Activated CD4-positive, alpha-beta T cell treated with anti-CD3 and anti-CD28 coated beads, Interleukin-2, amount 50 U/mL, for 1 hour (primary cell): Measurements from ENCODE around the gene GRIN2A.

Experiments used
- DNase-seq: peaks from one replicate; pipeline ENCODE4 v3.0.0-alpha.2; 2020

The GRIN2A gene

DNA sequence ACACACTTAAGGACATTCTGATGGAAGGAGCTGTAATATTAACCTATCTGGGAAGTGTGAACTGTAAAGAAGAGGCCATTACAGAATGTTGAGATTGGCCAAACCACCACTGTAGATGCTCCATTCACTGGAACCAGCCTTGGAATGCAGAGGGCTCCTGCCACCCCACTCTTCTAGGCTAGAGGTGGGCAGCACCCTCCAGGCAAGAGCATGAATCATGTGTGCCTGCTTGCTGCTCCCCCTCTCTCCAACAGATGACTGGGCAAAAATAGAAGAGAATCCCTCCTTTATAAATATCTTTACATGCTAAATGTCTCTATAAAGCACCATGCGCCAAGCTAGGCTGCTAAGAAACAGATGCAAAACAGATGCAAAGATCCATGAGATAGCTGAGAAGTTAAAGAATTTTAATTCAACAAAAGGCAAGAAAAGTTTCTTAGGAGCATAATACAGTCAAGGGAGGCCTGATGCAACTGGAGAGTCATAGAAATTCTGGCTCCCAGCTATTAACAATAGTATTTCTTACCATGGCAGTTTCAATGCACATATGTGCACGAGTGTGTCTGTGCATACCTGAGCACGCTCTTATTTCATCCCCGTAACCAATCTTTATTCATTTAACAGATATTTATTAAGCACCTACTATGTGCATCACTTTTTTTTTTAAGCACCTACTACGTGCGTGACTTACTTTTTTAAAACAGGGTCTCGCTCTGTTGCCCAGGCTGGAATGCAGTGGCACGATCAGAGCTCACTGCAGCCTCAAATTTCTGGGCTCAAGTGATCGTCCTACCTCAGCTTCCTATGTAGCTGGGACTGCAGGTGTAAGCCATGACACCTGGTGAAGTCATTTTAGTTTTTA is 53.6 kb downstream of the GRIN2A start:
- DNase-seq = no peak

DNA sequence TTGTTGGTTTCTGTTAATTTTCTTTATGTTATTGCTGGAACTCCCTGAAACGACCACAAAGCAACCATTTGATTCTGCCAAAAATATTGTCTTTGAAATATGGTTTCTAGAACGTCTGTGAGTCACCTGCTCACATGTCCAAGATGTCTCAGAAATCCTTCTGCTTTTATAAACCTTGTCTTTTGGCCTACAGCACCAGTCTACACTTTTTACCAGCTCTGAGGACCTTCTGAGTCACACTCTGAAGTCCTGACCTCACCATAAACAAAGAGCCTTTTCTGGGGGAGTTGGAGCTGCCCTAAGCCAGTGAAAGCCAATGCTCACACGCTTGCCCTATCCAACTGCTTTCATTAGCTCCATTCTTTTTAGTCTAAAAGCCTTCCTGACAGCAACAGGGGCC is 55.5 kb downstream of the GRIN2A start:
- DNase-seq = no peak

DNA sequence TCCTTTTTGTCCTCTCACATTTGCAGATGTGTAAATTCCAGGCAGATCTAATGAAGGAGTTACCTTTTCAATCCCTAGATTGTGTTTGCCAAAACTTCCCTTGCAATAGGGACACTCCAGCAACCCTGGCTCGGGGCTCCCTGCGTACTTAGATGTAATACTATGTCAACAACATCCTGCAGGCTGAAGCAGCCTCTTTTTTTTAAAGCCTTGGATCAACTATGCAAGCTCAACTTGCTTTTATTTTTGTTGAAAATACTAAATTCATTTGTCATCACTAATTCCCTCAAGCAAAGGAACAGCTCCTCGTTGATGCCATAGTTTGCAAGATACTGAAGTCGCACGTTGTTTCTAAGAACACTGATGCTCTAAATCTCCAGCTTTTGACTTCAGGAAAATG is 59.1 kb downstream of the GRIN2A start:
- DNase-seq = no peak

DNA sequence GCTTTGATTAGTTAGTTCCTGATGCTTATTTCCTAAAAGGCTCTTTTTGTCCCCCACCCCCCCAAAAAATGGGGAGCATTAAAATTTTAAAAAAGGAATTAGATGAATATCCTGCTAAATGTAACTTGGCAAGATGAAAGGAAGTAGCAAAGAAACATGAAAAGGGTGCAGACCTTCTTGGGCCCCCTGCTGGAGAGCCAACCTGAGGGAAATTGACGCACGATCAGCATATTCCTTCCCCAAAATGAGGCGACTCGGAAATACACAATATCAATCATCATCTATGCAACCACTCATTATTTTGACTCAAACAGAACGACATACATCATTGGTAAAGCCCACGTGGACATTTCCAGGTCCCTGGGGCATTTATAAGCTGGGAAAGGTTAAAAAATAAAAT is 59.7 kb downstream of the GRIN2A start:
- DNase-seq = no peak

DNA sequence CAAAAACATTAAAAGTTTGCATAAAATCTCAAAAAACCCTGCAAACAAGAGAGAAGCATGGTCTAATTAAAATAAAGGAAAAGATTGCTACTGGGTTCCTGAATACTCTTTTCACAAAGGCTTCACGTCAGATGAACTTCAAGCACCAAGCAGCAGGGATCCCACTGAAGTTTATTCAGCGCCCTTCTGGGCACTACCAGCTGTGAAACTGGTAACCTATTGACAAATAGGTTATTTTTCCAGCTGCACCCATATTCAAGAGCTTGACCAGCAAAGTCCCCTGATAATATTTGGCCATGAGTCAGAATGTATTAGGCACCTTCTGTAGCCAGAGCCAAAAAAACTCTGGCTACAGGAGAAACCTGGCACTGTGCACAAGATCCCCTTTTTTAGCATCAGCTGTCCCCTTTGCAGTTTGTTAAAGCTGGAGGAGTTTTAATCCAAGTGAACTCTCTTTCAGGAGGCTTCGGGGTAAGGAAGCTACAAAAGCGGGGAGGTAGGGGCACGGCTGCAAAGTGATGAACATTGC is 60.3 kb downstream of the GRIN2A start:
- no peak for DNase-seq

DNA sequence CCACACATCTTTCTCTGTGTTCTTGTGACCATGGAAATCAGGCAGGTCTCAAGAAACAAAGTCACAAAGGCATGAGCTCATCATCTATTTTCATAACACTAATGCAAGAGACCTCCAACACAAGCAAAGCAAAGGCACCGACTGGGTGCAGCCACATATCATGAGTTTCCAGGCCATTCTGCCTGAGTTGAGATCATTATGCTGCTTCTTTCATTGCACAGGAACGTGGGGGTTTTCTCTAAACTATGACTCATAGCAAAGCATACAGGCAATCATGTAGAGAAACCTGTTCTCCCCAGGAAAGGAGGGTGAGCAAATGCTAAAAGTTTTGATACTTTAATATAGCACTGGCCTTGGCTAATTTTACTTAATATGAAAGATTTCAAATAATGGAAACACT is 60.7 kb downstream of the GRIN2A start:
- no peak for DNase-seq

DNA sequence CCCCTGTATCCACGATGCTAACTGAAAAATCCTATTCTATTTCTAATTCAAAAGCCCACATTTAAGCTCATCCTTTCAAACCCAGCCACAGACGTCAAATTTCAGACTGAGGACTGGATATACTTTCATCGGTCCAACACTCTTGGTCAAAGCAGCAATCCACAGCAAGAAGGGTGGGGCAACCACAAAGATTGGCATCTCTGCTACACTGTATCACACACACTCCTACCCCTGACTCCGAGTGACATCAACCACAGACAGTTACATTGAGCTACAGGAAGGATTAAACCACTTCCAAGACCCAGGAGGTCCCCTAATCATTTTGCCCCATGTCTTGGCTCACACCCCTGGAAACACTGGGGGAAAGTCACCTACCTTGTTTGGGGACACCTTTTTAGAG is 61.3 kb downstream of the GRIN2A start:
- DNase-seq = no peak

DNA sequence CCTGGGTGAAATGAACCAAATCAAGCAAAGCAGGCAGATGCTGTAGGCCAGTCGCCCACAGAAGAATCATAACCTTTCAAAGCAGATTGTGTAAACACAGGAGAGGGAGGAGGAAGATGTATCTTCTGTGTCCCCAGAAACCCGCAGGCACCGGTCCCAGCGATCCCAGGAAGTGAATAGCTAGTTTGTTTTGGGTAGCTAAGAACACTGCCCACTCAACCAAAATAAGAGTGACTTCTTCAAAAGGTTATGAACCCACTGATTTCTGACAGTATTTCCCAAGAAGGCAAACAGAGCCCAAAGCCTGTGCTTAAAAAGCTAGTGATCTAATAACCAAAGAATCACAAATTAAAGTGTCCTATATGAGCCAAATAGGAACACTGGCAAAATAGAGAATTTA is 67.8 kb downstream of the GRIN2A start:
- no peak for DNase-seq

DNA sequence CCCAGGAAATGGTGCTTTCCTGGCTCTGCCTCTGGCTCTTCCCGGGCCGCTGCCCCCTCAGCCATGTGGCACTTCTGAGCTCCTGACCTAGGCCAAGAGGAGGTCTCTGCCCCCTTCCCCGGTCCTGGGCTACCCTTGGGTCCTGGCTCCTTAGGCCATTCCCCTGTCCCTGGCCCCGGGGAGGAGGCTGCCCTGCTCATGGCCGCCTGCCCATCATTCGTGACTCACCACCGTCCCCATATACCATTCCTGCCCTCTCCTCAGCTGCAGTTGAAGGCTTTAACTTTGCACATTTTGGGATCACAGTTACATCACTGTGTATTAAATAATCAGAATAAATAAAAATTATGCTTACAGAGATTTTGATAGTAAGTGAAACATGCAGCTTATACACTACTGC is 69.0 kb downstream of the GRIN2A start:
- DNase-seq = no peak

DNA sequence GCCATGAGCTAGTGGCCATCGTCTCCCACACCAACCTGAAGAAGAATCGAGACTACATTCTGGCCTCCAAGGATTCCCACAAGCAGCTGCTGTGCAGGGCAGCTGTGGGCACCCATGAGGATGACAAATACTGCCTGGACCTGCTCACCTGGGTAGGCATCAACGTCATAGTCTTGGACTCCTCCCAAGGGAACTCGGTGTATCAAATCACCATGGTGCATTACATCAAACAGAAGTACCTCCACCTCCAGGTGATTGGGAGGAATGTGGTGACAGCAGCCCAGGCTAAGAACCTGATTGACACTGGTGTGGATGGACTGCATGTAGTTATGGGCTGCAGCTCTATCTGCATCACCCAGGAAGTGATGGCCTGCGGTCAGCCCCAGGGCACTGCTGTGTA is 70.2 kb downstream of the GRIN2A start:
- no peak for DNase-seq

DNA sequence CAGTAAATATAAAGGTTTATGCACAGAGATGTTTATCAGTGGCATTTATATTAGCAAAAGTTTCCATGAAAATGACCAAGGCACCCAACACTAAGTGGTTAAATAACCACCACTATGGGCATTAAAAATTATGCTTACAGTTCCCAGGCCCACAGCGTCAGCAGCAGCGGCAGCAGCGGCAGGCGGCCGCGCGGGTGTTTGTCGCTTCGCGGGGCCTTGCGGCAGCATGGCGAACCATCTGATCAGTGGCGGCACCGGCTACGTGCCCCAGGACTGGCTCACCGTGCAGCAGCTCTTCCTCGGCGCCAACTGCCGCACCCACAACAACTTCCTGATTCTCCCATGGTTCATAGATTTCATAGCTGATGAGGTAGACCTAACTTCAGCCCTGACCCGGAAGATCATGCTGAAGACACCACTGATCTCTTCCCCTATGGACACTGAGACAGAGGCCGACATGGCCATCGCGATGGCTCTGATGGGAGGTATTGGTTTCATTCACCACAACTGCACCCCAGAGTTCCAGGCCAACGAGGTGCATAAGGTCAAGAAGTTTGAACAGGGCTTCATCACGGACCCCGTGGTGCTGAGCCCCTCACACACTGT is 71.0 kb downstream of the GRIN2A start:
- DNase-seq = no peak

DNA sequence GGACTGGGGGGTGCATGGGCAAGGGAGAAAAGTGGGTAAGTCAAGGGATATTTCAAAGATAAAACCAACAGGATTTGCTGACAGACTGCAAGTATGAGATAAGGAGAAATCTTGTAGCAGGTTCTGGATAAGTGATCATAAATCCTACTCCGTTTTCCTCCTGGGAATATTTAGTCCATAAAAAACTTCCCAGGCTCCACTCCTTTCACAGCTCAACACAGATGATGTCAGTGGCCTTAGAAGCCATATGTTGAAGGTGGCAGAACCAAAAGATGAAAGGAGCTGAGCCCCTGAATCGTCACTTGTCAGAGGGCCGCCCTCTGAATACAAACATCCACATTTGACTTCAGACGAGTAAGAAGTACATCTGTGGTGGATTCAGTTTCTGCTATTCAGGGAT is 71.7 kb downstream of the GRIN2A start:
- no peak for DNase-seq

DNA sequence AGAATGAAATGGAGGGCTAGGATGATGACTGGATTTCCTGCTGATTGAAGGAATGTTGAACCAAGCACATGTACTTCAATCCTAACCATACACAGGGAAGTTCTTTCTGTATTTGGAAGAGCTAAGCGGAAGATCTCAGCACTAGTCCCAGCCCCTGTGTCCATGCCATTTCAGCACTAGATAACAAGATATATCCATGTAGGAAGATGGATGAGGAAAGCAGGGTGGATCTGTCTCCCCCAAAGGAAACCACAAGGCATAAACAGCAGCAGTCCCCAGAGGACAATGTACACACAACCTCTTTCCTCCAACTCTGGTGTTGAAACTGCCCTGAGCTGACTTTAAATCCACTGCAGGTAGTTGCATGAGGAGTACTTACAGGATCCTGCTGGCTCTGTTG is 75.1 kb downstream of the GRIN2A start:
- no peak for DNase-seq

DNA sequence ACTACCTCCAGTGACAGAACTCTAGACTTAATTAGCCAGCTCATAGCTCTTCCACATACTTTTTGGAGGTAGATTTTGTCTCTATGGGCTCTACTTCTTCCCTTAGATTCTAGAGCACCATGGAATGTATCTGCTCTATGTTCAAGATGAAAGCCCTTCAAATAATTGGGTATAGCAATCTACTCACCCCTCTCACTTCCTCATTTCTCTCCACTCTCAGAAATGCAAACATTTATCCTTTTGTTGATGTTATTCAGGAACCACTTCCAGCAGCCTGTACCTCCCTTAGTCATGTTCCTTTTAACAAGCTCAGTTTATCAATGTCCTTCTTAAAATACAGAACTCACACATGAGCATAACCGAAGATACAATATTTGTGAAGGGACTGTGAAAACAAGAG is 78.5 kb downstream of the GRIN2A start:
- DNase-seq = no peak

DNA sequence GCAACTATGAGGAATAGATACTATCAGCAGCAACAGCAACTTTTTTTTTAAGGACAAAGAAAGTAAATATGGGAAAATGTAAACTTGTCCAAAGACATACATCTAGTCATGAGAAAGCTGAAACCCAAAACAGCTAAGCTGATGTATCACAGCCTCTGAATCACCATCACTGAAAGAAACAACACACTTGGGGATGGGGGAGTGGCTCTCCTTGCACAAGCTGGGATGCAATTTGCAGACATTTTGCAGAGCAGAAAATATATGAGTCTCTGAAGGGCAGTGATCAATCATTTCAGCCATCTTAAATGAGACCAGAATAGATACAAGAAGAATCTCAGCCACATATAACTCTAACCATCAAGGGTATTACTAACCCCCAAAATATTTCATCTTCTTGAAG is 79.1 kb downstream of the GRIN2A start:
- DNase-seq = no peak

DNA sequence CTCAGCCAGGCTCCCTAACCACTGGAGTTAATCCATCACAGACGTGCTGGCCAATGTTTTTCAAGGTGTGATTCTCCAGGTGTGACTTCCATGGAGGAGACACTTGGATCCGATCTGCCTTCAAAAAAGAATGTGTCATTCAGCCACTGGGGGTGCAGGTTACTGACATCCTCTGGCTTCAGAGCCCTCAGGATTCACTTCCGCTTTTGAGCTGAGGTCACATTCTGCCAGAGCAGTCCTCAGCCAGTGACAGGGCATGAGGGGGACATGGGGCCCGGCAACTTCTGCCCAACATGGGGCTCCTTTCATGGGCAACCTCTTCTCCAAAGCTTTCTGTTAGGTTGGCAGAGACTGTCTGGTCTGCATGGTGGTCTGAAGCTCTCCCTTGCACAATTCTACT is 81.4 kb downstream of the GRIN2A start:
- no peak for DNase-seq

DNA sequence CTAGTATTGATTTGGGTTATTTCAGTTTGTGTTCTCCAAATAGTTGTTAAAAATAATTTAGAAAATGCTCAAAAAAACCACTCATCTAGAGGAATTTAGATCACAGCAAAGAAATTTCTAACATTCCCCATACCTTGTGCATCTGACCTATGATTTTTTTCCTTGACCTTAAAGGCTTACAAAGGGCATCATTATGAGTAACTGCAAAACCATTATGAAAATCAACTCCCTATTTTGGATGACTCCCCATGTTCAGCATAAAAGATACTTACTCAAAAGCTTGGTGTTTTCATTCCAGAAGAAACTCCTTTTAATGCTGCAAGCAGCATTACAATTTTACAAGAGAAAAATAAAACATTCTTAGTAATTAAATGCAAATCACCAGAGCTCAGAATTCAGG is 83.2 kb downstream of the GRIN2A start:
- DNase-seq = no peak

DNA sequence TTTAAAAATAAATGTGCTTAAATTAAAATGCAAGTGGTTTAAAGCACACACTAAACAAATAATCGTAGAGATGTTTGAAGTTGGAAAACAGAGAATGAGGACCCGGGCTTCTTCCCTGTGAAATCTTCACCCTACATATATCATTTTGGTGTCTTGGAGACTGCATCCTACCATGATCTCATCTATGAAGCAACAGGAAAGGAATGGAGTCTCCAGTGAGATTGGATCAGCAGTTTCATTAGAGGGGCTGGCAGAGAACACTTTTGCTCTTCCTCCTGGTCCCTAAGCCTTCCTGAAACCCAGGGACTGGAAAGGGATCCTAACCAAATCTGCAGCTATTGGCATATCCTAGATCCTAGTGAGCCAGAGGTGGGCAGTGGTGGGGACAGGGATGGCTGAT is 85.0 kb downstream of the GRIN2A start:
- DNase-seq = no peak

DNA sequence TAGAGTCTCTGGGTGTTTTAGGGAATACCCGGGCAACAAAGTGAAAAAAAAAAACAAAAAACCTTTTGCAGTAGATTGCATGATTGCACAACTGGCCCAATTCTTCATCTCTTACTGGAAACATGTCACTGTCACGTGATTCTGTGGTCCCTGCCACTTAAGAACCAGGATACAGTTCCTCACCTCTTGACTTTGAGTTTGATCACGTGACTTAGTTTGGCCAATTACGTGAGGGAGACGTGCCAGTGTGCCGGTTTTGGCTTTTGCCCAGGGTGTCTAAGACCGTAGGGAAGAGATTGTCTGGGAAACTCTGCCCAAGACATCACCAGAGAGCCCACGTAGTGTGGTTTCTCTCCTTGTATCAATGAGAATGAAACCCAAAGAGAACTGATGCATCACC is 88.7 kb downstream of the GRIN2A start:
- DNase-seq = no peak

DNA sequence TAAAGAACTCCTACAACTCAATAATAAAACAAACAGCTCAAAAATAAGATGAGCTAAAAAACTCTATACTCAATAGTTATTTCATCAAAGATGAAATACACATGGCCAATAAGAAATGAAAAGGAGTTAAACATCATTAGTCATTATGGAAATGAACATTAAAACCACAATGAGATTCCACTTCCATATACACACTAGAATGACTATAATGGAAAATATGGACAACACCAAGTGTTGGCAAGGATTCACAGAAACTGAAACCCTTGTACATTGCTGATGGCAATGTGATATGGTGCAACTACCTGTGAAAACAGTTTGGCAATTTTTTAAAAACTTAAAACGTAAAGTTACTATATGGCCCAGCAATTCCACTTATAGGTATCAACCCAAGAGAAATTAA is 91.4 kb downstream of the GRIN2A start:
- DNase-seq = no peak

DNA sequence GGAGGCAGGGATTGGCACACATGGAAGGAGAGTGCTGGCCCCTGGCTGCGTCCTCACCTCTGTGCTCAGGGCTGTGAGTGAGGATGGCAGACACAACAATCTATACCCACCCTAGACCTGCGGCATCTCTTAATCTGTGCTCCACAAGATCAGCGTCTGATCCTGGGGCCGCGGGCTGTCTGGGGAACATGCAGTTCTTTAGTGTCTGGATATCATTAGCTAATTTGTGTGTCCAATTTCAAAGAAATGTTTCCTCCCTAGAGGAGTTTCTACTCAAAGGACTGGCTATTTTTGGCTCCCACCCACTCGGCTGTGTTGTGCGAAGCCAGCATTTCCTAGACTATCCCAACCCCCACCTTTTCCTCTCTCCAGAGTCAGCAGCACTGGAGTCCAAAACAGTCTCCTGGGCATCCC is 93.8 kb downstream of the GRIN2A start:
- no peak for DNase-seq

DNA sequence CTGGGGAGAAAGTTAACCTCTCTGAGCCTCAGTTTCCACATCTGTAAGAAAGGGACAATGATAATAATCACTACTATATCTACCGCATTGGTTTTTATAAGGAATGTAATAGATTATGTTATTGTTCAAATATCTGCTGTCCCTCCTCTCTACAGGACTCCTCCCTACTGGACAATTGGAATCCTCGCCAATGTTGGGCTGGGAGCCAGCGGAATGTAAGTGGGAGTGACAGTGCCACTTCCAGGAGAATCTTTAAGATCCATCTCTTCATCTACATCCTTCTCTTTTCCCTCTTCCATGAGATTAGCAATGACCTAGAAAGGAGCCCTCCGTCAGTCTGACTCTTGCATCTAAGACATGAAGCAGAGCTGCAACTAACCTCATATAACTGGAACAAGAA is 95.1 kb downstream of the GRIN2A start:
- DNase-seq = no peak

DNA sequence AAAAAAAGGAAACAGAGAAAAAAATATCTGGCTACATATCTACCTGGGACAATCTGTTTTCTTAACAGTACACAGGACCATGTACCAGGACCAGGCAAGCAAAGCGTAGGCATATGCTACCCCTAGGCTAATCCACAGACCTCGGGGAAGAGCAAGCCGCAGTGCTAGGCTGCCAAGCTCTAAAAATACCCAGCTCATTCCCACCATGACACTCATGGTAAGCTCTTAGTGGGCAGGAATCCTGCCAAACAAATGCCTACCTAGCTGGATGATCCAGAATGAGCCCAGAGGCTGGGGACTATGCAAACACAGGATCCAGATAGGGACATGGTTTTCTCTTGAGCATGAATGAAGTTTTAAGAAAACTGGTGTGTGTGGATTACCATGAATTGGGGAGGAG is 95.6 kb downstream of the GRIN2A start:
- no peak for DNase-seq

DNA sequence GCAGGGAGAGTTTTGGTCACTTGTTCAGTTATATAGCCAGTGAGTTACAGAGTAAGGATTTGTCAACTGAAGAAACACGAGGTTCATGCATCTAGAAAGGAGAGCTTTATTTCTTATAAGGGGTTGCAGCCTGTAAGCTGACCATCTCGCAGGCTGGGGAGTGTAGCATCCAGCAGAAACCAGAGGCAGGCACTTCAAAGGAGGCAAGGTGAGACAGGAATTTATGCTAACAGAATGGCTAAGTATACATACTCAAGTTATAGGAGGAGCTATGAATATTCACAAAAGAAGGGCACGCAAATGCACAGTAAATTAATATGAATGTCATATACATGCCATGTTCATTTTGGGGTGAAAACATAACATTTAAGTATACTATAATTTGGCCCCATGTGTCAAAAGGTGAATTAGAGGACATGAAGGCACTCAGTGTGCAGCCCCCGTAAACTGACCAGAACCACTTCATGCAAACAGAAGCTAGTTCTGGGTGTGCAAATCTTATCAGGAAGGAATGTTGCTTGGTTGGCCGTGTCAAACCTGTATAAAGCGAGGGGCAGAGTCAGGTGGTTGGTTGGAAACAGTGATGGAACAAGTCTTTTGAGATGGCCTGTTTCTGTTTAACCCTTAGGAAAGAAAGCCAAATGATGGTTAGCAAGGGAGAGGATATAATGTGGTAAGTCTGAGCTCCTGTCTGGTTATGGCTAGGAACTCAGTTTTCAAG is 97.0 kb downstream of the GRIN2A start:
- DNase-seq = no peak
